Fibroblast of skin of right biceps (primary cell): ENCODE data around the gene BAIAP2.
A peak's percentile ranks its signal among the peaks of the same experiment; 100 is the strongest.
"Not testable (repeated sequence)": the region's sequence is repeated elsewhere in the genome, so short reads cannot be mapped to it uniquely, and the experiment has no call there.

Source experiments
- DNase-seq: peaks from one replicate; pipeline ENCODE4 v3.0.0-alpha.2; 2013

Gene BAIAP2

GRCh38 chr17:81070541-81071246 is 35.7 kb downstream of the BAIAP2 start:
- DNase-seq, result no peak

- no peak for DNase-seq
Observed at GRCh38 chr17:81071761-81072741, 37.1 kb downstream of the BAIAP2 start.

DNA sequence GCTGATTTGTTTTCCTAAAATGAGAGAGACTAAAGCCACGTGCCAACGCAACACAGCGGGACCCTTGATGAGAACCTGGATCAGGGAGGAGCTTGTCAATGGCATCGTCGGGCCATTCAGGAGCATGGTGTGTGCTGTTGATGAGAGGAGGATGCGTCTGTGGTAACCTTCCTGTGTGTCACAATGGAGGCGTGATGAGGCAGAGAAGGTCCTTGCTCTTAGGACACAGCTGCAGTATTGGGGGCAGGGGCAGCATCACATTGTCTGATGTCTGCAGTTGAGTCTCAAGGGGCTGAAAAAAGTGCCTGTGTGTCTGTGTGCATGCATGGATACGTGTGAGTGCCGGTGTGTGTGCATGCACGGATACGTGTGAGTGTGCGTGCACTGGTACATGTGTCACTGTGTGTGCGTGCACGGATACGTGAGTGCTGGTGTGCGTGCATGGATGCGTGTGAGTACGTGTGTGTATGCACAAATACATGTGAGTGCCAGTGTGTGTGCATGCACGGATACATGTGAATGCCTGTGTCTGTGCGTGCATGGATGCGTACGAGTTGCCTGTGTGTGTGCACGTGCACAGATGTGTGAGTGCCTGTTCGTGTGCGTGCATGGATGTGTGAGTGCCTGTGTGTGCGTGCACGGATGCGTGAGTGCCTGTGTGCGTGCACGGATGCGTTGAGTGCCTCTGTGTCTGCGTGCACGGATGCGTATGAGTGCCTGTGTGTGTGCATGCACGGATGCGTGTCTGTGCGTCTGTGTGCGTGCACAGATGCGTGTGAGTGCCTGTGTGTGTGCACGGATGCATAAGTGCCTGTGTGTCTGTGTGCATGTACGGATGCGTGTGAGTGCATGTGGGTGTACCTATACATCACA is 39.3 kb downstream of the BAIAP2 start:
- no peak for DNase-seq

DNA sequence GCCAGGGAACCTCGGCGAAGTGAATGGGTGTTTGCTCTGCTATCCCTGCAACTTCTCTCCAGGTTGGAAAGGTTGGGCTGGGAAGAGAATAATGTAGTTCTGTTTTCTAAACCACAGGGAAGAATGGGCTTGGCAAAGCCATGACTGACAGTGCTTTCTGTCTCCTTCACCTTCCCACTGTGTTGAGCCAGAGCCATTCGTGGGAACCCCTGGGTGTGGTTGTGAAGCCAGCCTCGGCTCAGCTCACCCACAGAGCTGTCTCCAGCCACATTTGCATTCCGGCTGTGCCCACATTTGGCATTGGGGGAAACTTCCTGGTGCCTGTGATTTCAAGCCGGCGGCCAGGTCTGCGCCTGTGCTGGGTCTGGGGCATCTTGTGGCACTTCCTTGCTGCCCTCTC is 39.9 kb downstream of the BAIAP2 start:
- no peak for DNase-seq

DNA sequence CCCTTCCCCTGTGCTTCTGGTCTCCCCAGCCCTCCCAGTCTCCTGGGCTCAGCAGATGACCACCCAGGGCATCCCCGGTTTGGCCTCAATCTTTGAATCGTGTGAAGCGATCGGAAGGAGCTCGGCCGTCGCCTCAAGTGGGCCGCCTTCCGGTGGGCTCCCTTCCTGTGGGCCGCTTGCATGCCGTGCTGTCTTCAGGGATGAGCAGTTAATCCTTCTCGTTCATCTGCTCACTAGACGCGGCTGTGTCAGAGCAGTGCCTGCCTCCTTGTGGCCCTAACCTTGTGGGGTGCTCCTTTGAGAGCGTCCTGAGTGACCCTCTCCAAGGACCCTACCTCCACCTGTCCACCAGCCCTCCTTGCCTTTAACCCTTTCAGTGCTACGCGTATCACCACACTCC is 40.4 kb downstream of the BAIAP2 start:
- no peak for DNase-seq

- DNase-seq, result no peak
Observed at GRCh38 chr17:81076141-81076679, 41.3 kb downstream of the BAIAP2 start.

DNA sequence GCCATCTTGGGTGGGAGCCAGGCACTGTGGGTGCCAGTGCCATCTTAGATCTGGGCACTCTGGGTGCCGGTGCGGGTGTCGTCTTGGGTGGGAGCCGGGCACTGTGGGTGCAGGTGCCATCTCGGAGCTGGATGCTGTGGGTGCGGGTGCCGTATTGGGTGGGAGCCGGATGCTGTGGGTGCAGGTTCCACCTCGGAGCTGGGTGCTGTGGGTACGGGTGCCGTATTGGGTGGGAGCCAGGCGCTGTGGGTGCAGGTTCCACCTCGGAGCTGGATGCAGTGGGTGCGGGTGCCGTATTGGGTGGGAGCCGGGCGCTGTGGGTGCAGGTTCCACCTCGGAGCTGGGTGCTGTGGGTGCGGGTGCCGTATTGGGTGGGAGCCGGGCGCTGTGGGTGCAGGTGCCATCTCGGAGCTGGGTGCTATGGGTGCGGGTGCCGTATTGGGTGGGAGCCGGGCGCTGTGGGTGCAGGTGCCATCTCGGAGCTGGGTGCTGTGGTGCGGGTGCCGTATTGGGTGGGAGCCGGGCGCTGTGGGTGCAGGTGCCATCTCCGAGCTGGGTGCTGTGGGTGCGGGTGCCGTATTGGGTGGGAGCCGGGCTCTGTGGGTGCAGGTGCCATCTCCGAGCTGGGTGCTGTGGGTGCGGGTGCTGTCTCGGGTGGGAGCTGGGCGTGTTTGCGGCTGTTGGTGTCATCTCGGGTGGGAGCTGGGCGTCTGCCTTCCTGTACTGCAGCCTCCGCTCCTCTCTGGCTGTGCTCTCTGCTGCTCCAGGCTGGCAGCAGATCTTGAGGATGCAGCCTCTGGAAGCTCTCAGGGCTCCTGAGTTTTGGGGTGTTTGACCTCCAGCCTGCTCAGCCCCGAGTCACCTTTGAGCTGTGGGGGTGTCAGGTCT is 43.3 kb downstream of the BAIAP2 start:
- not testable (repeated sequence) for DNase-seq

GRCh38 chr17:81080019-81080418 is 45.1 kb downstream of the BAIAP2 start:
- DNase-seq, result no peak

GRCh38 chr17:81081222-81082176 is 46.5 kb downstream of the BAIAP2 start:
- no peak for DNase-seq

- no peak for DNase-seq
Observed at GRCh38 chr17:81082177-81083073, 47.5 kb downstream of the BAIAP2 start.

GRCh38 chr17:81083125-81083765 is 48.3 kb downstream of the BAIAP2 start:
- DNase-seq, result no peak

- no peak for DNase-seq
Observed at GRCh38 chr17:81084680-81085419, 49.9 kb downstream of the BAIAP2 start.

DNA sequence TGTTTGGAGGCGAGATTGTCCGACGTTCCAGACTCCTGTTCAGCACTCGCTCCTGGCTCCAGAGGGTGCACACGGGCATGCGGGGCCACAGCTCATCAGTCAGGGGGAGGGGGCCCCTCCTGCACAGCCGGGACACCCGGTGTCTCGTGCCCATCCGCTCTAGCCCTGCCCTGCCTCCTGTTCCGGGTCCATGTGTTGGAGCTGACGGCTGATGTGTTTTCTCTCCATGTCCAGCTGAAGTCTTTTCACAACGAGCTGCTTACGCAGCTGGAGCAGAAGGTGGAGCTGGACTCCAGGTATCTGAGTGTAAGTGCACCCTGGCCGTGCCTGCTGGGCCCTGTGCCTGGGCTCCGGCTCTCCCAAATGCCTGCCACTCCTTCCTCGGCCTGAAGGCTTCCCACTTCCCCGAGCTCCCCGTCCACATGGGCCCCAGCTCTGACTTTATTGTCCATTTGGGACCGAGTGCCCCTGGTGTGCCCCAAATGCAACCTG is 50.5 kb downstream of the BAIAP2 start:
- no peak for DNase-seq

DNA sequence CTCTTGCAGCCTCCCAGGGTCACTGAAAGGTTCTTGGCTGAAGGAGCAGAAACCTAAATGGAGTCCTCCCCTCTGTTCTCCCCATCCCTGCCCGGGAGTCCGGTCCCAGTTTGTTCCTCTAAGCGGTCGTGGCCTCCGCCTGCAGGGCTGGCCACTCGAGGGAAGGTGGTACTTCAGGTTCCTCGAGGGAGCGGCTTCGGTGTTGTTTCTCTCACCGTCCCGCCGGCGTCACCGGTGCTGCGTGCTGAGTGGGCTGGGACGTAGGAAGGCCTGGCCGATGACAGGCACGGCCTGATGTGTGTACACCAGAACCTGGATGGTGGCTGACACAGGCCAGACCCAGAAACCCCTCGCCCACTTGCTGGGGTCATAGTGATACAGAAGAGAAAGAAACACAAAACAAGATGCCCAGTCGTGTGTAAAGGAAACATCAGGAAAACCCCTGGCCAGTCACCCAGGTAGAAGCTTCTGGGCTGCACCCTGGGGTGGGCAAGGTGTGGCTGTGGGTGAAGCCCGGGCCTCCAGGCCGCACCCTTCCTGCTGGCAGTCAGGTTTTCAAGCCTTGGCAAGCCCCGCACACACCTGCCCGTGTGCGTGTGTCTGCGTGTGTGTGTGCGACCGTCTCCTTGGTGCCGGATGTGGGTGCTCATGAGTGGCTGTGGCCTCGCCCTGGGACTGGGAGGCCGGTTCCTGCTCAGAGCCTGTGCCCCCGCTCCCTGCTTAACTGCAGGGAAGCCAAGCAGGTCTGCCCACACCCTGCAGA is 52.0 kb downstream of the BAIAP2 start:
- no peak for DNase-seq

DNA sequence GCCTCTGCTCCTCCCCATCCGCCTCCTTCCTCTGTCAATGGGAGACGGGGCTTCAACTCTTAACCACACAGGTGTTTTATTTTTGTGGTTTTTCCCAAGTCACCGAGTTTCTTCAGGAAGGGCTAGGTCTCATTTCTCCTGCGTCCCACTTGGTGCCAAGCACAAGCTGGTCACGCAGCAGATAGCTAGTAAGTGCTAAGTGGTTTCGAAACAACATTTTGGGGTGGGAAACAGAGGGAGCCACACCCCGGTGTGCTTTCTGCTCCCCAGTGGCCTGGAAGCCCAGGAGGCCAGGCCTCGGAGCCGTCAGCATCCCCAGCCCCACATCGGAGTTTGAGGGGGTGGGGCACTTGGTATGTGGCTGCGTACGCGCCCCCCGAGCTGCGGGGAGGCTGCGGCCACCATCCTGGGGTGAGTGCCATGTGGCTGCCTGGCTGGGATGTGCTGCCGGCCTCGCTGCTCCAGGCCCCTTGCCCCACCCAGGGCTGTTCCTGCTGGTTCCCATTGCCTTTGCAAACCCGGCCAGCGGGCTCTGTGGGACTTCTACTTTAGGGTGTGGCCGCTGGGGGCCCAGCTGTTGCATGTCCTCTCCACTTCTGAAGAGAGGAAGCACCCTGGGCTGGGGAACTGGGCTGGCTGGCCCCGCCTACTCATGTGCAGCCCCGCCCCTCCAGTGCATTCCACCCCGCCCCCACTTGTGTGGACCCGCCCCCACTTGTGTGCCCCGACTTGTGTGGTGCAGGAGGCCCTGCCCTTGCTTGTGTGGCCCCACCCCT is 55.6 kb downstream of the BAIAP2 start:
- peak; percentile 19 for DNase-seq

- no peak for DNase-seq
Observed at GRCh38 chr17:81091154-81091553, 56.2 kb downstream of the BAIAP2 start.
